Neural crest cell (in vitro differentiated cells): ENCODE results near the gene BACH2. TPM values are rescaled to one million over a fixed set of nuclear protein-coding genes. Genes with fewer than 3 reads are reported as not detected.
A peak's percentile ranks its signal among the peaks of the same experiment; 100 is the strongest.

Source experiments
- DNase-seq: peaks from one replicate; pipeline ENCODE4 v3.0.0; 2021; ENCODE audit warnings: low read depth, mixed read lengths, low spot score
- H3K27ac Mint-ChIP-seq: one replicate; pipeline ENCODE4 v1.8.0; 2021; ENCODE audit warnings: mild to moderate bottlenecking, mixed read lengths; ENCODE audit not compliant: unreplicated experiment
- H3K27me3 Mint-ChIP-seq: 2 replicates; pipeline ENCODE4 v1.8.0; 2021; ENCODE audit warnings: low read depth, mild to moderate bottlenecking, mixed read lengths
- H3K36me3 Mint-ChIP-seq: 2 replicates; pipeline ENCODE4 v1.8.0; 2021; ENCODE audit warnings: low read depth, mild to moderate bottlenecking, mixed read lengths
- H3K4me1 Mint-ChIP-seq: 2 replicates; pipeline ENCODE4 v1.8.0; 2021; ENCODE audit warnings: mixed read lengths
- H3K4me3 Mint-ChIP-seq: one replicate; pipeline ENCODE4 v1.8.0; 2021; ENCODE audit warnings: mild to moderate bottlenecking, mixed read lengths
- H3K9me3 Mint-ChIP-seq: 2 replicates; pipeline ENCODE4 v1.8.0; 2021; ENCODE audit warnings: mixed read lengths
- CTCF ChIP-seq: fragments of 200-600 bp; sonication (generic); conservative IDR thresholded peaks from 2 replicates; pipeline ENCODE4 v1.5.0; 2021; ENCODE audit warnings: antibody characterized with exemption, mild to moderate bottlenecking
- total RNA-seq: library from RNA; stranded (reverse); gene quantifications from 2 replicates; pipeline ENCODE4 v1.2.1, GENCODE V29; 2021

Gene BACH2
- total RNA-seq, 1 donor from 2014 or later = 13.1 TPM

- Mint-ChIP-seq H3K27me3 (no peaks in the 10 kb centered on the region), H3K36me3 (no peaks in the 10 kb centered on the region), H3K27ac (peak overlapping the region; percentile 20), H3K4me3 (no peak overlapping the region), H3K9me3 (no peaks in the 10 kb centered on the region), H3K4me1 (peaks cover 27% of the 10 kb centered on the region)
- TF ChIP-seq CTCF = no peak
- DNase-seq = no peak
Measured at GRCh38 chr6:90126839-90127238, 169.8 kb downstream of the BACH2 start.

GRCh38 chr6:90126181-90126580 is 170.5 kb downstream of the BACH2 start:
- Mint-ChIP-seq H3K36me3 (no peaks in the 10 kb centered on the region), H3K27ac (no peak overlapping the region), H3K4me1 (peaks cover 25% of the 10 kb centered on the region), H3K27me3 (no peaks in the 10 kb centered on the region), H3K4me3 (no peak overlapping the region), H3K9me3 (no peaks in the 10 kb centered on the region)
- DNase-seq = no peak
- no peak for TF ChIP-seq CTCF

- no peak overlapping the region for H3K4me3 Mint-ChIP-seq
- peaks cover 21% of the 10 kb centered on the region for H3K4me1 Mint-ChIP-seq
- no peaks in the 10 kb centered on the region for H3K27me3 Mint-ChIP-seq
- no peak for DNase-seq
- H3K9me3 Mint-ChIP-seq = no peaks in the 10 kb centered on the region
- no peaks in the 10 kb centered on the region for H3K36me3 Mint-ChIP-seq
- no peak overlapping the region for H3K27ac Mint-ChIP-seq
- TF ChIP-seq CTCF = no peak
Measured at GRCh38 chr6:90124874-90125510, 171.7 kb downstream of the BACH2 start.

- H3K4me1 Mint-ChIP-seq = peaks cover 21% of the 10 kb centered on the region
- TF ChIP-seq CTCF = no peak
- no peaks in the 10 kb centered on the region for H3K36me3 Mint-ChIP-seq
- H3K27me3 Mint-ChIP-seq = no peaks in the 10 kb centered on the region
- H3K9me3 Mint-ChIP-seq = no peaks in the 10 kb centered on the region
- no peak overlapping the region for H3K27ac Mint-ChIP-seq
- DNase-seq = no peak
- no peak overlapping the region for H3K4me3 Mint-ChIP-seq
Measured at GRCh38 chr6:90123831-90124230, 172.8 kb downstream of the BACH2 start.

- no peaks in the 10 kb centered on the region for H3K27me3 Mint-ChIP-seq
Measured at GRCh38 chr6:90121982-90122381, 174.7 kb downstream of the BACH2 start.

More at GRCh38 chr6:90121982-90122381, 174.7 kb downstream of the BACH2 start:
- peaks cover 35% of the 10 kb centered on the region for H3K4me1 Mint-ChIP-seq
- peaks cover 6% of the 10 kb centered on the region for H3K9me3 Mint-ChIP-seq
- no peak for DNase-seq
- peak overlapping the region; percentile 73 for H3K27ac Mint-ChIP-seq
- no peak overlapping the region for H3K4me3 Mint-ChIP-seq
- TF ChIP-seq CTCF = no peak
- peaks cover 5% of the 10 kb centered on the region for H3K36me3 Mint-ChIP-seq
